Measurements from ENCODE around the gene STK40.

STK40 gene

GRCh38 chr1:36342426-36343185 is 43.1 kb downstream of the STK40 start:
- peak; percentile 29 for DNase-seq

GRCh38 chr1:36341626-36342320 is 44.0 kb downstream of the STK40 start:
- no peak for DNase-seq

- no peak for DNase-seq
Observed at GRCh38 chr1:36339615-36340014, 46.1 kb downstream of the STK40 start.

GRCh38 chr1:36339215-36339614 is 46.5 kb downstream of the STK40 start:
- DNase-seq = no peak

- no peak for DNase-seq
Observed at GRCh38 chr1:36337830-36338229, 47.9 kb downstream of the STK40 start.

GRCh38 chr1:36330940-36331339 is 54.8 kb downstream of the STK40 start:
- no peak for DNase-seq

- DNase-seq = no peak
Observed at GRCh38 chr1:36329817-36330216, 55.9 kb downstream of the STK40 start.

GRCh38 chr1:36328713-36329112 is 57.0 kb downstream of the STK40 start:
- peak; percentile 39 for DNase-seq

- DNase-seq = no peak
Observed at GRCh38 chr1:36328088-36328480, 57.6 kb downstream of the STK40 start.

GRCh38 chr1:36327421-36328087 is 58.2 kb downstream of the STK40 start:
- DNase-seq = no peak

GRCh38 chr1:36326499-36326898 is 59.2 kb downstream of the STK40 start:
- DNase-seq = peak; percentile 9

GRCh38 chr1:36324353-36324703 is 61.4 kb downstream of the STK40 start:
- no peak for DNase-seq

GRCh38 chr1:36323636-36324352 is 61.9 kb downstream of the STK40 start, which contains the start of gene EVA1B:
Gene EVA1B, minus strand, starts transcription at chr1:36323645. Its CDS starts 608 bp downstream, at chr1:36323037.
- peak; percentile 13 for DNase-seq

- DNase-seq = no peak
Observed at GRCh38 chr1:36322786-36323635, 62.7 kb downstream of the STK40 start.

GRCh38 chr1:36322041-36322785 is 63.5 kb downstream of the STK40 start:
- no peak for DNase-seq

GRCh38 chr1:36321119-36321951 is 64.4 kb downstream of the STK40 start:
- no peak for DNase-seq

GRCh38 chr1:36320767-36321118 is 65.0 kb downstream of the STK40 start:
- no peak for DNase-seq

- DNase-seq = no peak
Observed at GRCh38 chr1:36320291-36320761, 65.4 kb downstream of the STK40 start.

- DNase-seq = no peak
Observed at GRCh38 chr1:36309397-36309796, 76.3 kb downstream of the STK40 start.

- DNase-seq = no peak
Observed at GRCh38 chr1:36307601-36308330, 78.0 kb downstream of the STK40 start.
